Loucy (cell line): ENCODE data around the gene TBC1D3B.
"Not testable (repeated sequence)": the region's sequence is repeated elsewhere in the genome, so short reads cannot be mapped to it uniquely, and the experiment has no call there.

Experiments
- H2AFZ ChIP-seq: fragments of 200-600 bp; sonication (generic); 2 replicates; pipeline ENCODE4 v1.6.0; 2016; ENCODE audit warnings: antibody characterized with exemption, mild to moderate bottlenecking, low read length, moderate library complexity
- H3F3A ChIP-seq: fragments of 200-600 bp; 2 replicates; pipeline ENCODE4 v1.6.0; 2016; ENCODE audit warnings: antibody characterized with exemption, low read depth, mild to moderate bottlenecking
- H3K27me3 ChIP-seq: fragments of 200-600 bp; sonication (generic); 2 replicates; pipeline ENCODE4 v1.6.1; 2014; ENCODE audit warnings: low read length, mild to moderate bottlenecking; ENCODE audit not compliant: insufficient read depth, poor library complexity, severe bottlenecking
- H3K36me3 ChIP-seq: fragments of 200-600 bp; sonication (generic); 2 replicates; pipeline ENCODE4 v1.6.1; 2016; ENCODE audit warnings: low read length; ENCODE audit not compliant: insufficient read depth
- H3K4me1 ChIP-seq: fragments of 200-600 bp; sonication (generic); 2 replicates; pipeline ENCODE4 v1.5.1; 2014; ENCODE audit warnings: low read length, mild to moderate bottlenecking; ENCODE audit not compliant: insufficient read depth, poor library complexity, severe bottlenecking
- H3K4me2 ChIP-seq: fragments of 200-600 bp; sonication (generic); 2 replicates; pipeline ENCODE4 v1.6.0; 2014; ENCODE audit warnings: antibody characterized with exemption, low read length, low read depth, mild to moderate bottlenecking; ENCODE audit not compliant: poor library complexity, severe bottlenecking
- H3K4me3 ChIP-seq: fragments of 200-600 bp; sonication (generic); 2 replicates; pipeline ENCODE4 v1.5.1; 2014; ENCODE audit warnings: low read length, mild to moderate bottlenecking, mixed read lengths; ENCODE audit not compliant: poor library complexity, severe bottlenecking
- H3K79me2 ChIP-seq: fragments of 200-600 bp; sonication (generic); 2 replicates; pipeline ENCODE4 v1.6.1; 2014; ENCODE audit warnings: low read length; ENCODE audit not compliant: insufficient read depth
- H3K9ac ChIP-seq: fragments of 200-600 bp; sonication (generic); 2 replicates; pipeline ENCODE4 v1.6.0; 2014; ENCODE audit warnings: mild to moderate bottlenecking, low read depth, low read length, moderate library complexity; ENCODE audit not compliant: poor library complexity, severe bottlenecking
- H3K9me2 ChIP-seq: fragments of 200-600 bp; sonication (generic); replicated peaks from 2 replicates; pipeline ENCODE4 v1.6.1; 2016; ENCODE audit warnings: low read depth, low read length, mixed read lengths
- H3K9me3 ChIP-seq: fragments of 200-600 bp; sonication (generic); 2 replicates; pipeline ENCODE4 v1.6.1; 2014; ENCODE audit warnings: mild to moderate bottlenecking, antibody characterized with exemption, low read length, low read depth; ENCODE audit not compliant: insufficient read depth
- H4K20me1 ChIP-seq: fragments of 200-600 bp; sonication (generic); 2 replicates; pipeline ENCODE4 v1.6.0; 2014; ENCODE audit warnings: antibody characterized with exemption, low read length, mild to moderate bottlenecking; ENCODE audit not compliant: insufficient read depth, poor library complexity, severe bottlenecking
- EZH2phosphoT487 ChIP-seq: fragments of 200-600 bp; IDR thresholded peaks from 2 replicates; pipeline ENCODE4 v1.6.1; 2018; ENCODE audit warnings: antibody characterized with exemption, mild to moderate bottlenecking, moderate library complexity, borderline replicate concordance
- TF ChIP-seq, protein P1 (sequence below): fragments of 200-600 bp; sonication (generic); conservative IDR thresholded peaks from 2 replicates; pipeline ENCODE4 v1.5.1; 2014; ENCODE audit warnings: mild to moderate bottlenecking, antibody characterized with exemption, low read length

The TBC1D3B gene

DNA sequence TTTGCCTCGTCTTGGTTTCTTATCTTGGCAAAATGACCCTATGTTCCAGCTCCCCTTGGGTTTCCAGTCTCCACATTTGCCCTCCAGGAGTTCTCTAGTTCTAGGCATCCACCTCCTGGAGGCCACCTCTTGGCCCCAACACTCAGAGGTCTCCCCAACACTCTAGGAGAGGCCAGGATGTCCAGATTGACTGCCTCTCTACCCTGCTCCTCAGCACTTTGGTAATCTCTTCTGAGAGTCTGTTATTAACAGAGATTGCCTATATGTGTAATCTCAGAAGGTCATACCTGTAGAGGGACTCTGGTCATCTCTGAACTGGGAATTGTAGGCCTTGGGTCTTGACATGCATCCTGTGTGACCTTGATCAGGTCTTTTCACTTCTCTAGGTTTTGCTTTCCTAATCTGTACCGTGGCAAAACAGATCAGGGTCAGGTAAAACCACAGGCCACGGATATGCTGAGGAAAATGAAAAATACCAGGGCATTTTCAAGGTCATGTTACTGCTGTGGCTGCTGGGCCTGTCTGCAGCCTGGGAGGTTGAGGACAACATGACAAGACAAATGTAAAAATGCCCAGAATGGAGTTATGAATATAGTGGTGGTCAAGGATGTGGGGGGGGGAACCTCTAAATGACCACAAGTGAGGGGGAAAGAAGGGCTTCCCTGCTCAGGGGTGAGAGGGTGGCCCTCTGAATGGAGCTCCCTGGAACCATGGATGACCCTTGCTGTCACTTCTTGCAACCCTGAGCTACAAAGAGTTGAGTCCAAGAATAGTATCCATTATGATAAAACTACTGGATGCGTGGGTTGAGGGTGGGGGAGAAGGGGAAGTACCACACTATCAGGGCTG lies 29.4 kb upstream of the TBC1D3B start:
- Histone ChIP-seq H3K9me2 (no peaks in the 10 kb centered on the region), H3K79me2 (no peaks in the 10 kb centered on the region), H3F3A (0 out of 2 replicates have a peak, but pooled peaks cover 3% of the 10 kb centered on the region), H2AFZ (no peak overlapping the region), H4K20me1 (no peaks in the 10 kb centered on the region), H3K9ac (no peak overlapping the region), H3K27me3 (no peaks in the 10 kb centered on the region), H3K9me3 (no peaks in the 10 kb centered on the region), H3K36me3 (no peaks in the 10 kb centered on the region), H3K4me1 (peaks cover 18% of the 10 kb centered on the region), H3K4me3 (no peak overlapping the region), H3K4me2 (no peak overlapping the region)
- TF ChIP-seq, protein P1, sequence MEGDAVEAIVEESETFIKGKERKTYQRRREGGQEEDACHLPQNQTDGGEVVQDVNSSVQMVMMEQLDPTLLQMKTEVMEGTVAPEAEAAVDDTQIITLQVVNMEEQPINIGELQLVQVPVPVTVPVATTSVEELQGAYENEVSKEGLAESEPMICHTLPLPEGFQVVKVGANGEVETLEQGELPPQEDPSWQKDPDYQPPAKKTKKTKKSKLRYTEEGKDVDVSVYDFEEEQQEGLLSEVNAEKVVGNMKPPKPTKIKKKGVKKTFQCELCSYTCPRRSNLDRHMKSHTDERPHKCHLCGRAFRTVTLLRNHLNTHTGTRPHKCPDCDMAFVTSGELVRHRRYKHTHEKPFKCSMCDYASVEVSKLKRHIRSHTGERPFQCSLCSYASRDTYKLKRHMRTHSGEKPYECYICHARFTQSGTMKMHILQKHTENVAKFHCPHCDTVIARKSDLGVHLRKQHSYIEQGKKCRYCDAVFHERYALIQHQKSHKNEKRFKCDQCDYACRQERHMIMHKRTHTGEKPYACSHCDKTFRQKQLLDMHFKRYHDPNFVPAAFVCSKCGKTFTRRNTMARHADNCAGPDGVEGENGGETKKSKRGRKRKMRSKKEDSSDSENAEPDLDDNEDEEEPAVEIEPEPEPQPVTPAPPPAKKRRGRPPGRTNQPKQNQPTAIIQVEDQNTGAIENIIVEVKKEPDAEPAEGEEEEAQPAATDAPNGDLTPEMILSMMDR, result no peak
- TF ChIP-seq EZH2phosphoT487, result no peak

- TF ChIP-seq EZH2phosphoT487, result no peak
- TF ChIP-seq, protein P1, result no peak
- no peak overlapping the region for H3K9ac ChIP-seq
Observed at GRCh38 chr17:36204724-36205500, 28.5 kb upstream of the TBC1D3B start.

GRCh38 chr17:36203335-36203734 lies 26.9 kb upstream of the TBC1D3B start:
- no peaks in the 10 kb centered on the region for H3K36me3 ChIP-seq
- no peak overlapping the region for H2AFZ ChIP-seq
- peak overlapping the region; percentile 44 for H3K4me3 ChIP-seq
- peak overlapping the region; percentile 55 for H3K4me2 ChIP-seq
- H3K79me2 ChIP-seq, result no peaks in the 10 kb centered on the region
- peaks cover 18% of the 10 kb centered on the region for H3K4me1 ChIP-seq
- no peaks in the 10 kb centered on the region for H3K27me3 ChIP-seq
- H4K20me1 ChIP-seq, result no peaks in the 10 kb centered on the region
- TF ChIP-seq, protein P1, result no peak
- TF ChIP-seq EZH2phosphoT487, result no peak
- no peaks in the 10 kb centered on the region for H3K9me2 ChIP-seq
- no peaks in the 10 kb centered on the region for H3K9me3 ChIP-seq
- H3K9ac ChIP-seq, result peak overlapping the region; percentile 39
- 0 out of 2 replicates have a peak, but pooled peaks cover 3% of the 10 kb centered on the region for H3F3A ChIP-seq

More at GRCh38 chr17:36204724-36205500, 28.5 kb upstream of the TBC1D3B start:
- Histone ChIP-seq H3K9me2 (no peaks in the 10 kb centered on the region), H3K36me3 (no peaks in the 10 kb centered on the region), H2AFZ (no peak overlapping the region), H3F3A (0 out of 2 replicates have a peak, but pooled peaks cover 3% of the 10 kb centered on the region), H3K27me3 (no peaks in the 10 kb centered on the region), H3K4me1 (peaks cover 18% of the 10 kb centered on the region), H3K9me3 (no peaks in the 10 kb centered on the region), H4K20me1 (no peaks in the 10 kb centered on the region), H3K4me3 (no peak overlapping the region), H3K79me2 (no peaks in the 10 kb centered on the region), H3K4me2 (no peak overlapping the region)

DNA sequence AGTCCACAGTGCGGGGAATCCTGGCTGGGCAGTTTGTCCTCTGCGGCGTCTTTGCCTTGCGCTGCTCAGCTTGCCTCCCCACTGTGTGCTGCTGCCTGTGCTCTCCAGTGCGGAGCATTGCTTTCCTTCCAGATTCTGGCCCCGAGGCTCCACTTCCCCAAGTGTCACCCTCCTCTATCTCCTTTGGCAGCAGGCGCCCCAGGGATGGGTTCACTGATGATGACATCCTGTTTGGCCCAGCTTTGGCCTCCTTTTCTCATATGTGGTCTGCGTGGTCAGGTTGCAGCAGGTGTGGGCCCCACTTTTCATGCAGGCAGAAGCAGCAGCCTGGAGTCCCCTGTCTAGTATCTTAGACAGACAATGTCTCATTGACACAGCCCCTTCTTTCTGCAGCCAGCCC lies 25.1 kb upstream of the TBC1D3B start:
- H3K9ac ChIP-seq, H3K9me3 ChIP-seq, H3F3A ChIP-seq, H4K20me1 ChIP-seq, H3K79me2 ChIP-seq, H2AFZ ChIP-seq, H3K27me3 ChIP-seq, H3K36me3 ChIP-seq, H3K9me2 ChIP-seq: not testable (repeated sequence)
- Histone ChIP-seq H3K4me3 (peak overlapping the region; percentile 40), H3K4me1 (peaks cover 24% of the 10 kb centered on the region), H3K4me2 (peak overlapping the region; percentile 55)

DNA sequence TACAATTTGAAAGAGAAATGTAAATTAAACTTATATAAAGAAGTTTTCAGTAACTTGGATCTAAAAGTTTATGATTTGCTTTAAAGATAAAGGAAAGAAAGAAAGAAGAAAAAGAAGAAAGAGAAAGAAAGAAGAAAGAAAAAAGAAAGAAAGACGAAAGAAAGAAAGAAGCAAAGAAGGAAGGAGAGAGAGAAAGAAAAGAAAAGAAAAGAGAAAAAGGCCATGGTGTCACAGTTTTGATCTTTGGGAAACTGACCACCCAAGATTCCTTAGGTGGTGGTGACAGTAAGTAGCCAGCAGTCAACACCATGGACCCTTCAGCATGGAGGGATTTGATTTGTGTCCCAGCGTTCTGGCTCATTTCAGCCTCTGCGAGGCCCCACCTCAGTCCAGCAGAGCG lies 24.7 kb upstream of the TBC1D3B start:
- Histone ChIP-seq H3K4me1 (peaks cover 26% of the 10 kb centered on the region), H3K4me2 (peak overlapping the region; percentile 55)
- H4K20me1 ChIP-seq, H3K27me3 ChIP-seq, H2AFZ ChIP-seq, H3K4me3 ChIP-seq, H3K9me2 ChIP-seq, H3K36me3 ChIP-seq, H3K79me2 ChIP-seq, H3K9me3 ChIP-seq, H3K9ac ChIP-seq, H3F3A ChIP-seq: not testable (repeated sequence)
